DOHH2 (cell line): Measurements from ENCODE around the gene MAFG.

Experiments used
- CTCF ChIP-seq: fragments of 200-600 bp; sonication (generic); IDR thresholded peaks from one replicate; pipeline ENCODE4 v1.5.1; 2014; ENCODE audit warnings: antibody characterized with exemption, mild to moderate bottlenecking, low read depth, low read length; ENCODE audit not compliant: poor library complexity, severe bottlenecking
- EZH2phosphoT487 ChIP-seq: fragments of 200-600 bp; sonication (generic); IDR thresholded peaks from 2 replicates; pipeline ENCODE4 v1.6.1; 2017; ENCODE audit warnings: borderline replicate concordance, mild to moderate bottlenecking, antibody characterized with exemption, low read length, moderate library complexity, mixed read lengths

- TF ChIP-seq CTCF (no peak), EZH2phosphoT487 (no peak)
Observed at GRCh38 chr17:81916234-81917001, 11.1 kb downstream of the MAFG start.
